Stimulated activated CD4-positive, alpha-beta T cell treated with anti-CD3 and anti-CD28 coated beads, Interleukin-15, amount 100 ng/mL, for 48 hours (primary cell): ENCODE results near the gene S100A4.

Experiments used
- DNase-seq, 2 donors: peaks; one replicate each; pipeline ENCODE4 v3.0.0-alpha.2; 2020; ENCODE audit warnings: low read depth in 2 of 2

The S100A4 gene

DNA sequence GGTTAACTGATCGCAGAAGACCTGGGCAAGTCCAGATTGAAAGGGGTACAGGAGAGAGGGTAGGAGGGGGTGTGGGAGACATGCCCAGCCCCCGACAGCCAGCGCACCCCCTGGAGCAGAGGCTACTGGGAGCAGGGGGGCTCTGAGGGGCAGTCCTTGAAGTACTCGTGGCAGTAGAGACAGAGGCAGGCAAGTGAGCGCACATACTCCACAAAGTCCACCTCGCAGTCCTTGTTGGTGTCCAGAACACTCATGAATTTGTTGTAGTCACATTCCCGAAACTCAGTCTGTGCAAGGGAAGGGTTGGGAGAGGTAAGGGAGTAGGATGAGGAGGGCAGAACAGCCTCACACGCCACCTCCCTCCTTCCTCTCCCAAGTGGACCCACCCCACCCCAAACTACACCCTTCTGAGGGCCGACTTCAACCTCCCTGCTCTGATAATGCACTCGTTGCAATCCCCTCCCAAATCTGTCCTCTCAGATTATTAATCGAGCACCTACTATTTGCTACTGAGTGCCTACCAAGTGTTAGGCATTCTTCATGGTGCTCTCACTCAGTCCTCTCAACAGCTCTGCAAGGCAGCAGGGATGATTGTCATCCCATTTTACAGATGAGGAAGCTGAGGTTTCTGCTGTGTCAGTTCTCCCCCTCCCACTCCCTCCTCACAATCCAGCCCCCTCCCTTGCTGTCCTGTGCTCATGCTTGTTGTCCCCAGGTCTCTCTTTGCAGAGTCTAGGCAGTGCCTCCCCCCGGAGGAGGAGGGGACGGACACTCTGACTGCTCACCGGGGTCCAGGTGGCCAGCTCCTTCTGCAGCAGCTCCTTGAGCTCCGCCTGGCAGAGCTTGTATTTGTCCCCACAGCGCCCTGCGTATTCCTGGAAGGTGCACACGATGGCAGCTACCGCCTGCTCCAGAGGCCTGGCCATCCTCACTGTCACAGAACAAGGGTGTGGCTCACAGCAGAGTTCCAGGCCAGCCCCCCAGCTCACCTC lies 2.2 kb upstream of the S100A4 start:
- DNase-seq: no peak

DNA sequence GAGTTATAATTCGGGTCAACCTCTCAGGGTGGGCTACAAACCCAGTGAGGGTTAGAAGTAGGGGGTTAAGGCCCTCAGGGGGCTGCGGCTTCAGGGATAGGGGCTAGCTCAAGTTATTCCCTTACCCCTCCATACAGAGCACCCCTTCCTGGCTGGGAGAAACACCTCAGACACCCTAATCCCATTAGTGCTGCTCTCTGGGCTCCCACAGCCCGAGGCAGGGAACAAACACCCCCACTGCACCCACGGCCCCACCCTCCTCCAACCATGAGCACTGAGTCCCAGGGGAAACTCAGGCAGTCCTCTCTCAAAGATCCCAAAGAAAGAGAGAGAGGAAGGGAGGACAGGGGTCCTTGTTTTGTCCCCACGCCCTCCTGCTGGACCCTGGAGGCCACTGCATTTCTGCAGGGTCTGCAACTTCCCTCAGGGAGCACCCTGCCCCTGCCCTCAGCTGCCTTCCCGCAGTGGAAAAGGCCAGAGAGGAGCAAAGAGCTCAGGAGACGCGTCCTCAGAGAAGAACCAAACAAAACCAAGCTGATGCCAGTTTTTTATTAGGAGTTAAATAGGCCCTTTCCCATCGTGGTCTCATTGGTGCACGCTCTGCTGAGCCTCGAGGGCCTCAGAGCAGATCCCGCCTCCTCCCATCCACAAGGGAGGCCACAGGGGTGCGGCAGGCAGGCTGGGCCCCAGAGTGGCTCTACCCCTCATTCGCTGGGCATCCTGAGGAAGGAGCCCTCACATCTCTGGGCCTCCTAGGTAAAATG lies 1.4 kb upstream of the S100A4 start:
- DNase-seq: no peak

DNA sequence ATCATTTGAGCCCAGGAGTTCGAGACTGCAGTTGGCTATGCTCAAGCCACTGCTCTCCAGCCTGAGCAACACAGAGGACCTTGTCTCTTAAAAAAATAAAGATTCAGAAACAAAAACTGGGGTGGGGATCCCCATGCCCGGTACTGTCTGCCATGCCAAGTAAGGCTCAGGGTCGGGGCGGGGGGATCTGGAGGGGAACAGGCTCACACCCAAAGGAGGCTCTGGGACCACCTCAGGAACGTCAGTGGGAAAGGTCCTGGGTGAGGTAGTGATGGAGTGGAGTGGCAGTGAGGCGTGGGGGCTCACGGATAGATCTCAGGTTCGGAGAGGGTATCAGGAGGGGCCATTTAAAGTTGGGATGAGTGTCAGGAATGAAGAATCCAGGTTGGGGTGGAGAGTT lies 765 bp upstream of the S100A4 start:
- DNase-seq: no peak

DNA sequence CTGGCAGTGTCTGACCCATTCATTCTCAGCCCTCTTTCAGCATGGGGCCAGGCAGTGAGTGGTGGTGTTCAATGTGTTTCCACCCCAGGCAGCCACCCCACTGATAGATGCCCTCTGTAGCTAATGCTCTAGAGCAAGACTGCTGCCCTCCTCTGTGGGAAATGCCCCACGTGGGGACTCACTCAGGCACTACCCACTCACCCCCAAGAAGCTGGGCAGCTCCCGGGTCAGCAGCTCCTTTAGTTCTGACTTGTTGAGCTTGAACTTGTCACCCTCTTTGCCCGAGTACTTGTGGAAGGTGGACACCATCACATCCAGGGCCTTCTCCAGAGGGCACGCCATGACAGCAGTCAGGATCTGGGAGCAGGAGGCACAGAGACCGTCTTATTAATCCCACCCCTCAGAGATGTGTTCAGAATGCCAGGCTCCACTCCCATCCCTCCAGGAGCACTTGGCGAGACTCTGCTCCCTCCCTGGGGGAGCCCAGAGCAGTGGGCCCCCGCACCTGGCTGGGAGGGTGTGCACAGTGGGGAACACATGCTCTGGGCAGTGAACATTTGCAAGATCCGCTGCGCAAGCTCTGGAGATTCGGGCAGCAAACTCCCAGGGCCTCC lies 1.0 kb downstream of the S100A4 start:
- DNase-seq: no peak

DNA sequence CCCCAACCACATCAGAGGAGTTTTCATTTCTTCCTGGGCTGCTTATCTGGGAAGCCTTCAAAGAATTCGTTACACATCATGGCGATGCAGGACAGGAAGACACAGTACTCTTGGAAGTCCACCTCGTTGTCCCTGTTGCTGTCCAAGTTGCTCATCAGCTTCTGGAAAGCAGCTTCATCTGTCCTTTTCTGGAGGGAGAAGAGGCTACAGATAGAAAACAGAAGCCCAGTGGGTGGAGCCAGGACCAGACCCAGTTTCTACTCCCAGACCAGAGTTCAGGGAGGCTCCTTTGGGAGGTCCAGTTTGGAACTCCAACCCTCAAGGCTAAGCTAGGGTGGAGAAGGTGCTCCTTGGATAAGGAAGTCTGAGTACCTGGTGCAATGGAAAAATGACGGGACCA lies 1.9 kb downstream of the S100A4 start:
- DNase-seq: no peak

DNA sequence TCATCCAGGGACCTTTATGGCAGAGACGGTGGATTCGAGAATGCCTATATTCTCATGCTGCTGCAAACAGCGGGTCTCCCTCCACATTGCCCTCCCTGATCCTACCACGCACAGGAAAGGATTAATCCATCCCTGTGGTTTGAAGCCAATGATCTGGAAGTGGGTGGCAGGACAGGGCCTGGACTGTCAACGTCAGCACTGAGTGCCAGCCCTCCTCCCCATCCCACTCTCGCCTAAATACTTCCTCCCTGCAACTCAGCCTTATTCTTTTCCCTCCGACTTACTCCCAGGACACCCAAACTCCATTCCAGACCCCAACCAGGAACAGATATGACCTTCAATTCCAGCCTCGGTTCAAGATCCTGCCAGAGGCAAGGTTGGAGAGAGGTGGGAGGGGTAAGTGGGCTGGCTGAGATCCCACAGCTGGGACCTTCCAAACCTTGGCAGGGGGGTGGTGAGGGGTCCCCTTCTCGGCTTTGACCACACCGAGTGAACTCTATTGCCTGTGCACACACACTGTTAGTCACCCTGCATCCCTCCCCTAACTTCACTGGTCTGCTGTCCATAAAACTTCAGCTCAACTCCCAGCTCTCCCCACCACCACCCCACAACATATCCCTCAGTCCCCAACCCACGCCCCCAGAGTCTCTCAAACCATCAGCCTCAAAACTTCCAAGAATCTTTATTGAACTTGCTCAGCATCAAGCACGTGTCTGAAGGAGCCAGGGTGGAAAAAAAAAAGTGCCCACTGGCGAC lies 2.5 kb downstream of the S100A4 start:
- no peak for DNase-seq

DNA sequence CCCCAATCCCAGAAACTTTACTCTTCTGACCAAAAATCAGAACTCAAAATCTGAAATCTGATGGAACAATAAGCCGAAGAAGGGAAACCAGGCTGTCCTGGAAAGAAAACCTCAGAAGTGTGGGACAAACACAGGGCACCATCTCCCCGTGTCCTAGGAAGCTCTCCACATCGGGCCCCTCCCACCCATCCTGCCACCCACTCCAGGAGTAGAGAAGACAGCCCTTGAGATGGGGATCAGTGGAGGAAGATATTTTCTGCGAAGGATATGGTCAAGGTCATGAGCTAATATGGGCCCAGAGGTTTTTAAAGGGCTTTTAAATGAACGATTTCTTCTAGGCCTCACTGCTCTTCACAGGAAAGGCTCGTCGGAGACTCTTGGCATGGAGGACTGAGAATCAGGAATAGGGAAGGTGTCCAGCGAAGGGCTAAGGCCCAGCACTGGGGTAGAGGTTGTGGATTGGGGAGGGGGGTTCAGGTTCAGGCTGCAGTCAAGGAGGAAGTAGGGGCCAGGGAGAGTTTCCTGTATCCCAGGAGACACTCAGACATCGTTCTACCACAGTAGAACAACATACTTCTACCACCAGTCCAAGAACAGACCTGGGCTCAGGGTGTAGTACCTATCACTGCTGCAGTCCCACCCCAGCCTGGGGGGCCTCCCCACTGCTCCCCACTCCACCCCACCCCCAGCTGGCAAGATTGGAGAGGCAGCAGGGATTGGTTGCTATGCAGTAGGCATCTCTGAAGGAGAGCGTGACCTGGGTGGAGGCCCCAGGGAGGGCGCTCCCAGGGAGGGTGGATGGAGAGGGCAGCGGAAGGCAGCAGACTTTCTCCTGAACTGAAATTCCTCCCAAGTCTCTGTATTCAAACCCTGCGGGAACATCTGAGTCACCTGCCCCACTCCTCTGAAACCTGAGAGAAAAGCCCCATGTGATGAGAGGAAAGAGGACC lies 3.7 kb downstream of the S100A4 start:
- DNase-seq: no peak

DNA sequence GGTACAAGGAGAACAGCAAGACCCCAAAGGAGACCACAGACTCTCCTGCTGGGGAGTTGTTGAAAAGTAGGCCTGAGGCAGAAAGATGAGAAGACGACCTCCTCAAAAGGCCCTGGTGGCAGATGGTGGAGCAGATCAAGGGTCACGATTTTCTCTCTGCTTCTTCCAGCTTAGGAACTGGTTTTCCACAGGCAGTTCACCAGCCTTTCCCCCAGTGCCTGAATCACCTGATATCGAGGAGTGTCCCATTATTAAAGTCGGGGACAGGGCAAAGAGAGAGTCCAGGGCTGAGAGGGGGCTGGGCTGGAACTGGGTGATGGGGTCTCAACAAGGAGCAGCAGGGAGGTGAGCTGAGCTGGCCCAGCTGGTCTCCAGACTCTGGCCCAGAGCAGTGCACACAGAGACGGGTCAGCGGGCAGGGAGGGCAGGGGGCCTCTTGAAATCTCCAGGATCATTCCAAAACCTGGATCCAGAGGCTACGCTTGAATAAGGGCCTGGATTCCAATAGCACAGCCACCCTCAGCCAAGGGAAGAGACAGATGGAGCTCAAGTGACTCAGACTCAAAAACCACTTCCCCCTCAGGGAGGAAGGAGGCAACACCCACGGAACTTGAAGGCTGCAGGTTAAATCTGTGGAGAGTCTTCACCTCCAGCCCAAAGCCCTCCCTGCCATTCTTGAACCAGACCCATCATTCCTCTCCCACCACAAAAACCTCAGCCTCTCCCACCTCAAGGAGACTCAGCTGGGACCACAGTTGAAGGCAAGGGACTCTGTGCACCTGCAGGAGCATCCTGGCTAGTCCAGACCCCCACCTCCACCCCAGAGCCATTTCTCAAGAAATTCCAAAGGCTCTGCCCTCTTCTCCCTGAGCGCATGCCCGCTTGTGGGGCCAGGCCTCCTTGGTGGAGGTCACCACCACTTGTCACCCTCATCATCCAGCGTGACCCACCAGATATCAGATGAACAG lies 4.9 kb downstream of the S100A4 start, which contains the start of gene S100A5:
Gene S100A5, minus strand, starts transcription at position 541 of the 968 bp plus-strand sequence. CDS start 743 bp downstream, outside the sequence.
- DNase-seq: peak in 1 of 2 donors; percentile 38

DNA sequence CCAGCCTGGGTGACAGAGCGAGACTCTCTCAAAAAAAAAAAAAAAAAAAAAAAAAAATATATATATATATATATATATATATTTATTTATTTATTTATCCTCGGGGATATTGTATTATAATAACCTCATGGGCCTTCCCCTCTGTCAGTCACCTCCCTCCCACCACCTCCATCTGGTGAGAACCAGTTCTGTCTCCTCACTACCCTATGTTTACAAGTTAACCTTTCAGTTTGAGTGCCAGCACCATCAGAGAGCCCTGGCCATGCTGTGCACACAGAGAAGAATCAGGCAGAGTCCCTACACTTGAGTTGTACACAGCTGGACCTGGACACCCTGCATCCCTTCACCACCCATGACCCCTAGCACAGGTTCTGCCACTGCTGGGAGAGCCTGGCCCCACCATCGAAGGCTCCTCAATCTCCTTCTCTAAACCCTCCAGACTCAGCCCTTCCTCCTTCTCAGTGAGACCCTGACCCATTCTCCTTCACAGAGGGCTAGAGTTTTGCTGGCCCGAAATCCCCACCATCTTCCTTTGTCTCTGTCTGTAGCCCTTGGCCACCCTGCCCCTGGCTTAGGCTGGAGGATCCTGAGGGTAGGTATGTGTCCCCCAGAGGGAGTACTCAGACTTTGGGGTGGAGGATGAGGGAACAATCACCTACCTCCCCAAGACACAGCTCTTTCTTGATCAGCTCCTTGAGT lies 6.1 kb downstream of the S100A4 start:
- DNase-seq: no peak

DNA sequence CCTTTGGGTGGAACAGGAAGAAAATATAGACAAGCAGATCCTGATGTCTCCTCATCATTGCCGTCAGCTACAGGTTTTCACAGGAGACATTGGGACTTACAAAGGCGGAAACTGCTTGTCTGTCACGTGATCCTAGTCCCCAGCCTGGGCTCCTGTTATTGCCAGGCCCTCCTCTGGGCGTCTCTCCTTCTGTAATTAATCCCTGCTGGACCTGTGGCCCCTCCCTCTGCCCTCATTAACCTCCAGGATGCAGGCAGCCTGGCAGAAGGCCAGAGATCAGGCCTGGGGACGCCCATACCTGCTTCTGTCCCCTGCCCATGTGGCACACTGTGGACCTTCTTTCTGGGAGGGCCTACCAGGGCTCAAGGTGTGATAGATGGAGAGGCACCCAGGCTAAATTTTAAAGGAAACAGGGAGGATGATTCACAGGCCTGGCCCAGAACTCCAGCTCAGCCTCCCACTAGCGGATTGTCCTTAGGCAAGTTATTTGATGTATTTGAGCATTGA lies 7.2 kb downstream of the S100A4 start:
- DNase-seq: no peak

DNA sequence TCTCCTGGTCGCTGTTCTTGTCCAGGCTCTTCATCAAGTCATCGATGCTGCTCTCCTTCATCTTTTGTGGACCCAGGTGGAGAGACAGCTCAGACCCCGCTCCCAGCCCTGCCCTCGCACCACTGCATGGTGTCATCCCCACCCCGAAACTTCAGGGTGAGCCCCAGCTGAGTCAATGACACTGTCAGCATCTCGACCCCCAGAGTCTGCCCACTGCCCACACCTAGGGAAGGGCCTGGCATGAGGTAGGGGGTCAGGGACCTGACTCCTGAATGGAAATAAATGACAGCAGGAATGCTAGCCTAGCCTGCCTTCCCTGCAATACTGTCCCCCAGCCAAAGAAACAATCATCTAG lies 8.3 kb downstream of the S100A4 start:
- no peak for DNase-seq

DNA sequence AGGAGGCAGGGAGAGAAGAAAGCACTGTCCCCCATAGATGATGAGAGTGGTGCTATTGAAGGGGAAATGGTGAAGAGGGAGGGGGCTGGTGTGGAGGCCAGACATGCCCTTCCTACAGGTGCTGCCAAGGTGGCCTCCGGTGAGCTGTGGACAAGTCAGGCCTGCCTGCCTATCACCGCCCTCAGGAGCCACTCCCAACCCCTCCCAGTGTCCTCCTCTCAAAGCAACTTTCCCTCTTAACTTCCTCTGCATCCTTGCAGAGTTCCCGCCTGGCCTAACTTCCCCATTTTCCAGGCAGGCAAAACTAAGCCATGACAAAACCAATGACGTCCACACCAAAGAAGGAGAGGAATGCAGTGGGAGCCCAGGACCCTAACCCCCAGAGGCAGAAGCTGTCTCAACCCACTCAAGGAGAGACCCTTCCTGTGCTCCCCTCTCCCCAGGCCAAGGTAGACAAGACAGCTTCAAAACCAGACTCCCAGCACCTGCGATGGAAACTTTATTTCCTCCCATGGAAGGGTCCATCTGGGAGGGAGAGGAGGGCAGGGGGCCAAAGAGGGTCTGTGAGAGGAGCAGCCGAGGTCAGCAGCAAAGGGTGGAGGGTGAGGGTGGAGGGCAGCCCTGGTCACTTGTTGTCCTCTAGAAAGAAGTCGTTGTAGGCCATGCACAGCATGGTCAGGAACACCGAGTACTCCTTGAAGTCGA lies 8.8 kb downstream of the S100A4 start:
- no peak for DNase-seq

DNA sequence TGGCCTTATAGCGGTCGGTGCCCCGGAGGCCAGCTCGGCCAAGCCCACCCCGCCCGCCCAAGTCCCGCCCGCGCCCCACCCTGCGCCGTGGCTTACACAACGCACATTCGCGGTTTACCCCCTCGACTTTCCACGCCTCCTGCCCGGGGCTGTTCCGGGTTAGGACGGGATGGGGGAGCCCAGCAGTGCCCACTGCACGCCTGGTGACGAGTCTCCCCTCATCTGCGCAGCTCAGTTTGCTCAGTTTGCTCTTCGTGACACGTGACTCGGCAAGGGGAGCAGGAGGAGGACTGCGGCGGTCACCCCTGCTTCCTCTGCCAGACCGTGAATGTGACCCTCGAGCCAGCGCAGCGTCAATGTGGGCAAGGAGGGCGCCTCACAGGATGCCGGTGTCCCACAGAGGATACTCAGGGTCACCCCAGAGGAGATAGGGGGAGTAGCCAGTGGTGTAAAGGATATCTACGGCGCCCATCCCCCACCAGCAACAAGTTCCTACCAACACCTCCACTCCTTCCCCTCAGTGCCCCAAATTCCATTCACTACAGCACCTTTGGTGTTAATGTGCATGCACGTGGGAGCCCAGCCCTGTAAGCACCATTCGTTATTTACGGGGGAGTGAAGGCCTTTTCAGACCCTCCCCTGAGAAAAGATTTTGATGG lies 9.5 kb downstream of the S100A4 start:
- peak; percentile 65 for DNase-seq

DNA sequence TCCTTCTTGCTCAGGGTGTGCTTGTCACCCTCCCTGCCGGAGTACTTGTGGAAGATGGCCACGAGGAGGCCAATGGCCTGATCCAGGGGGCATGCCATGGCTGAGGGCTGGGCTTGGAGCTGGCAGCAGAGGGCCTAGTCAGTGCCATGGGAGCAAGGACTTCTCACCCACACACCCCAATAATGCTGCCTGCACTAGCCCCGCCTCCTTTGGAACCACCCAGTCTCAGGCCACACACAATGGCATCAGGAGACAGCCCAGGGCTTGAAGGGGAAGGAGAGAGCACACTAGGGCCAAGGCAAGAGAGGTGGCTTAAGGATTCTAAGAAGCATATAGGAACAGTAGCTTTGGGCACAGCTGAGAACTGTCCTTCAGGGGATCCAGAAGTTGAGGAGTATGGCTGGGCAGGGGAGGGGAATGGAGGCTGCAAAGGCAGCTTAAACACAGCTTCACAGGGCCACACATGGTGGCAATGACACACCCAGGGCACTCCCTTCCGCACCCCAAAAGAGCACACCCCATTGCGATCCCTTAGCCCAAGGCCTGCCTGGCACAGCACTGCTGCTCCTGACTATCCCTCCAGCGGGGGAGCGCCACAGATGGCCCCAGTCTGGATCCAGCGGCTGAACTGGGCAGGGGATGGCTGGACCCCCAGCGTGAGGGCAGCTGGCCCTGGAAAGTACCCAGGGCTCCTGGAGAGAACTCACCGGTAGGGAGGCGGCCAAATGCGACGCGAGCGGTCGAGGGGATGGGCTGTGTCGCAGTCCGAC lies 10.2 kb downstream of the S100A4 start, which contains the start of gene S100A6:
Gene S100A6, minus strand, starts transcription at position 750 of the 770 bp plus-strand sequence. Its CDS starts 652 bp downstream, at position 98.
- DNase-seq: no peak

DNA sequence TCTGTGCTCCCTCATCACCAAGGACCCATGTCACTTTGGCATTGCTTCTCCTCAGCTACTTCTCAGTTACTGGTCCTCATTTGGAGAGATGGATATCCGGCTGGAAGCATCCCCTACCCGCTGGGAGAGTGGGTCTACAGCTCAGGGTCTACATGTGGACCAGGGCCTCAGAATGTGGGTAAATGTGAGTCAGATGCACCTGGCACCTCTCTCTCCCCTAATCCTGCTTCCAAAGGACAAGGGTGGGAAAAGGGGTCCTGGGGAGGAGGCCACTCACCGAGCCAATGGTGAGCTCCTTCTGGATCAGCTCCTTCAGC lies 10.7 kb downstream of the S100A4 start:
- DNase-seq: no peak

DNA sequence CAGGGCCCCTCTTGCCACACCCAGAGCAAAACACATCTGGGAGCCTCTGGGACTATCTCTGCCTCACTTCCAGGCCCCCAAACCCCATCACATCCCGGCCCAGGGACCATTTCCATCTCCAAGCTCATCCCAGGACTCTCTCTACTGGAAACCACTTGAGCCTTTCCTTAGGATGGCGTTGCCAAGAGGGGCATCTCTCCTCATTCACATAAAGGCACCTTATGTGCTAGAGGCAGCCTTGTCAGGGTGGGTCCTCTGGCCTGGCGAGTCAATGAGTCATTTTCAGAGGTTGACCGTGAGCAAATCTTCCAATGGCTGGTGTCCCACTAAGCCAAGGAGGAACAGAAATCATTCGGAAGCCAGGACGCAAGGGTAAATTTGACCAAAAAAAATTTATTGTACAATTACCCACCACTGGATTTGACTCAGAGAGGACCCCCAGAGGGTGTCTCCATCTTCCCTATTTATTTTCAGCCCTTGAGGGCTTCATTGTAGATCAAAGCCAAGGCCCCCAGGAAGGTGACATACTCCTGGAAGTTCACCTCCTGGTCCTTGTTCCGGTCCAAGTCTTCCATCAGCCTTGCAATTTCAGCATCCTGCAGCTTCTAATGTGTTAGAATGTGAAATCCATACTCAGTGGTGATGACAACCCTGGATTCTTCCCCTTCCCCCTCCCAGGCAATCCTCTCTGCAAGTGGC lies 11.2 kb downstream of the S100A4 start:
- no peak for DNase-seq
